Measurements from ENCODE around the gene LSM14A. TPM values are rescaled to one million over a fixed set of nuclear protein-coding genes. Genes with fewer than 3 reads are reported as not detected.

Gene LSM14A
- total RNA-seq, 2 experiments from 2014 or later, result 120 to 129 TPM

- no peak for DNase-seq
- Mint-ChIP-seq H3K4me3 (no peak overlapping the region), H3K9me3 (no peaks in the 10 kb centered on the region), H3K27me3 (no peaks in the 10 kb centered on the region), H3K4me1 (peaks cover 27% of the 10 kb centered on the region), H3K36me3 (ENCODE audit: low read depth) (peaks cover 5% of the 10 kb centered on the region), H3K27ac (no peak overlapping the region)
- POLR2A ChIA-PET, result no interaction called here
- CTCF ChIA-PET, result interaction anchor here (1.7 kb wide), 1 partner anchor 29 kb away, joined by 3 read pairs; no protein-coding TSS in a partner anchor
These were observed 102.1 kb downstream of the LSM14A start for GRCh38 chr19:34274284-34274826.

- POLR2A ChIA-PET, result no interaction called here
- H3K36me3 Mint-ChIP-seq (ENCODE audit: low read depth), result peaks cover 5% of the 10 kb centered on the region
- H3K27ac Mint-ChIP-seq, result no peak overlapping the region
- CTCF ChIA-PET, result no interaction called here
- H3K4me3 Mint-ChIP-seq, result no peak overlapping the region
- no peaks in the 10 kb centered on the region for H3K27me3 Mint-ChIP-seq
- DNase-seq, result no peak
- no peaks in the 10 kb centered on the region for H3K9me3 Mint-ChIP-seq
- H3K4me1 Mint-ChIP-seq, result peaks cover 20% of the 10 kb centered on the region
These were observed 102.7 kb downstream of the LSM14A start for GRCh38 chr19:34274827-34275625.

- no peak for DNase-seq
- Mint-ChIP-seq H3K4me1 (peaks cover 14% of the 10 kb centered on the region), H3K4me3 (no peak overlapping the region), H3K27me3 (no peaks in the 10 kb centered on the region), H3K36me3 (ENCODE audit: low read depth) (peaks cover 5% of the 10 kb centered on the region), H3K9me3 (no peaks in the 10 kb centered on the region), H3K27ac (no peak overlapping the region)
- ChIA-PET POLR2A (no interaction called here), CTCF (no interaction called here)
These were observed 103.4 kb downstream of the LSM14A start for GRCh38 chr19:34275705-34276104.

GRCh38 chr19:34276614-34277013 is 104.3 kb downstream of the LSM14A start:
- no peak overlapping the region for H3K4me3 Mint-ChIP-seq
- no peak for DNase-seq
- H3K36me3 Mint-ChIP-seq (ENCODE audit: low read depth), result peaks cover 5% of the 10 kb centered on the region
- H3K9me3 Mint-ChIP-seq, result no peaks in the 10 kb centered on the region
- no peak overlapping the region for H3K27ac Mint-ChIP-seq
- ChIA-PET CTCF (no interaction called here), POLR2A (no interaction called here)
- H3K4me1 Mint-ChIP-seq, result peaks cover 11% of the 10 kb centered on the region
- no peaks in the 10 kb centered on the region for H3K27me3 Mint-ChIP-seq

- Mint-ChIP-seq H3K4me3 (no peak overlapping the region), H3K36me3 (ENCODE audit: low read depth) (peaks cover 2% of the 10 kb centered on the region), H3K27ac (no peak overlapping the region), H3K27me3 (no peaks in the 10 kb centered on the region), H3K9me3 (no peaks in the 10 kb centered on the region), H3K4me1 (peaks cover 6% of the 10 kb centered on the region)
- POLR2A ChIA-PET, result interaction anchor here (0.6 kb wide), 1 partner anchor 211 kb away, joined by 3 read pairs; no protein-coding TSS in a partner anchor
- DNase-seq, result no peak
- CTCF ChIA-PET, result no interaction called here
These were observed 104.9 kb downstream of the LSM14A start for GRCh38 chr19:34277244-34277643.

- ChIA-PET CTCF (interaction anchor here (0.7 kb wide), 1 partner anchor 64 kb away, joined by 3 read pairs; no protein-coding TSS in a partner anchor), POLR2A (no interaction called here)
- Mint-ChIP-seq H3K36me3 (ENCODE audit: low read depth) (peaks cover 3% of the 10 kb centered on the region), H3K4me3 (no peak overlapping the region), H3K27me3 (no peaks in the 10 kb centered on the region), H3K4me1 (peaks cover 8% of the 10 kb centered on the region), H3K9me3 (no peaks in the 10 kb centered on the region), H3K27ac (no peak overlapping the region)
- no peak for DNase-seq
These were observed 106.5 kb downstream of the LSM14A start for GRCh38 chr19:34278783-34279182.

Other genes with a start within 250 kb of the LSM14A start
- gene GARRE1, start 82.0 kb downstream of the LSM14A start, total RNA-seq, result 10 to 100 TPM; 14.3 to 14.4 TPM
- 100 to 1,000 TPM; 658 to 662 TPM for gene GPI, start 192.7 kb downstream of the LSM14A start, total RNA-seq
- gene PDCD2L, start 231.9 kb downstream of the LSM14A start, total RNA-seq, result 1 to 10 TPM; 8.0 to 9.7 TPM